Measurements from ENCODE around the gene CHFR.
"Not testable (repeated sequence)": the region's sequence is repeated elsewhere in the genome, so short reads cannot be mapped to it uniquely, and the experiment has no call there.

CHFR gene

DNA sequence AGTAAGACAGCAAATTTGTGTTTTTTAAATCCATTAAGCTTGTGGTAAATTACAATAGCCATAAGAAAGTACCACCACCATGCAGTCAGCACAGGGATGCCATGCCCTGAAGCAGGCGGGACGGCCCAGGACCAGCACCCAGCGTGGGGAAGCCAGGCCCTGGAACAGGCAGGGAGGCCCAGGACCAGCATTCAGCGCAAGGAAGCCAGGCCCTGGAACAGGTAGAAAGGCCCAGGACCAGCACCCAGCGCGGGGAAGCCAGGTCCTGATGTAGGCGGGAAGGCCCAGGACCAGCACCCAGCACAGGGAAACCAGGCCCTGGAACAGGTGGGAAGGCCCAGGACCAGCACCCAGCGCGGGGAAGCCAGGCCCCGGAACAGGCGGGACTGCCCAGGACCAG, 13.2 kb downstream of the CHFR start:
- DNase-seq (ENCODE audit: low read depth in 3 of 3, low spot score in 1 of 3) = no peak

DNA sequence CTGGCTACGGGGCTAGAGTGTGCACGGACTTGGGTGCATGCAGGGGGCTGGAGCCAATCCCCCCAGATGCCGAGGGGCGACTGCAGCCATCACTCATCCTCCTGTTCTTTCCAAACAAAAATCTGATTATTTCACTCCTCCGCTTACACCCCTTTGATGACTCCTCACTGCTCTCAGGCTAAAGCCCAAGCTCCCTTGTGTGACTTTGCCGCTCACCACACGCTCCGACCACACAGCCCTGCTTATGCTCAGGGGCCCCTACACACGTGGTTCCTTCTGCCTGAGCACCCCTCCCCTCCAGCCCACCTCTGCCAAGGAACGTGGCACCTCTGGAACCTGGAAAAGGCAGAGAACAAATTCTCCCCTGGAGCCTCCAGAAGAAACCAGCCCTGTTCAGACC, 13.7 kb downstream of the CHFR start:
- DNase-seq (ENCODE audit: low read depth in 3 of 3, low spot score in 1 of 3) = no peak

DNA sequence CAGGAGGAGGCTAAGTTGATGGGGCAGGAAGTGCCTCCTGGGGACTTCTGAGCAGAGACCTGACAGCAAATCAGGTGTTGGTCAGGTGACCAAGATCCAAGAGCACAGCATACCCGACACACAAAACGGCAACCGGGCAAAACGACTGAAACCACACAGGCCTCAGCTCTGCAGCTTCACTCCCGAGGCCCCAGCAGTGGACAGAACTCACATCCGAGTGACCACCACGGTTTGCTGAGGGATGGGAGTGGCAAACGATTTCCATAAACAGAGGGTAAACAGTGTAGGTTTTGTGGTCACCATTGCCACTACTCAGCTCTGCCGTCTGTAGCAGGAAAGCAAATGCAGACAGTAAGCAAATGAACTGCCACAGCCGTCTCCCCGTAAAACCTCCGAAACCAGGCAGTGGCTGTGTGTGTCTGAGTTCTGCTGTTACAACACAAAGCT, 14.4 kb downstream of the CHFR start:
- DNase-seq (ENCODE audit: low read depth in 3 of 3, low spot score in 1 of 3) = no peak

DNA sequence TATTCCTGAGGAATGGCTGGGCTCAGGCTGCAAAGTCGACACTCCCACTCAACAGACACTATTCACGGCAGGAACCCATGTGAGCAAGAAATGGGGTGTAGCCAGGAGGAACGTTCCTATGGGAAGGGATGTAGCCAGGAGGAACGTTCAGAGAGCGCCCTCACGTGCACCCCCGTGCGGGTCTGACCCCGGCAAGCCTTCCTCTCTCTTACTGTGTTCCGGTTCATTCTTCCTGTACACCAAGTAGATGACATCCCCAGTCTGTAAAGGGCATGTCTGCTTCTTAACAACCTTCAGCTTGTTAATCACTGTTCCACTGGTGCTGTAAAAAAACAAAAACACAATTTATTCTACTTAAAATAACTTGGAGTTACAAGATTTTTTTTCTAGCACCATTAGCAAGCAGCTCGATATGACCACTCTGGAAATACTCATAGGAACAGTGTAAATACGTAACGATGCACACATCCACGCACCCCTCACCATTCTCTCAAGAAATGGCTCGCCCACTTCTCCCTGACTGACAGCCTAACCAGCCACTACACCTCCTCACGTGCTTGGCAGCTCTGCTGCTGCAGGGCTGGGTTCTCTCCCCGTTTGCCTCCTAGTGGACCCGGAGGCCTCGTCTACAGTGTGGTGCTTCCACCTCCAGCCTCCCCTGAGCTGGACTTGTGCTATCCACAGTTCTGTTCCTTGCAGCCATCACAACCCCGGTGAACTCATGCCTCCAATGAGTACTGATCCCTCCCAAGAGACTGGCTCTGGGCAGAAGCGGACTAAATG, 15.1 kb downstream of the CHFR start:
- no peak for DNase-seq (ENCODE audit: low read depth in 3 of 3, low spot score in 1 of 3)

DNA sequence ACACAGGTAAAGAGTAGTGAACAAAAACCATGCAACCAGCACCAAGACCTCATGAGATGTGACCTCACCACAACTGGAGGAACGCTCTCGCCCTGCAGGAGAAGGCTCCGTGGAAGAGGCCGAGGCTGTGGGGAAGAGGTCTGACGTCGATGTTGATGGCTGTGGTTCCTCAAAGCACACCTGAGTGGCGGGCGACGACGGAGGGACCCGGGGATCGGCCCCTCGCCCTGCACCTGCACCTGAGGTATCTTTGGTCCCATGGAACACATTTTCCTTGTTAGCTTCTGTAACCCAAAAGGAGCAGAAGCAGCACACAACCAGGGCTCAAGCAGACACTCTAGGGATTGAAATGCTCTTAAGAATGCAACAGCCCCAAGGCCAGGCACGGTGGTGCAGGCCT, 17.9 kb downstream of the CHFR start:
- no peak for DNase-seq (ENCODE audit: low read depth in 3 of 3, low spot score in 1 of 3)

DNA sequence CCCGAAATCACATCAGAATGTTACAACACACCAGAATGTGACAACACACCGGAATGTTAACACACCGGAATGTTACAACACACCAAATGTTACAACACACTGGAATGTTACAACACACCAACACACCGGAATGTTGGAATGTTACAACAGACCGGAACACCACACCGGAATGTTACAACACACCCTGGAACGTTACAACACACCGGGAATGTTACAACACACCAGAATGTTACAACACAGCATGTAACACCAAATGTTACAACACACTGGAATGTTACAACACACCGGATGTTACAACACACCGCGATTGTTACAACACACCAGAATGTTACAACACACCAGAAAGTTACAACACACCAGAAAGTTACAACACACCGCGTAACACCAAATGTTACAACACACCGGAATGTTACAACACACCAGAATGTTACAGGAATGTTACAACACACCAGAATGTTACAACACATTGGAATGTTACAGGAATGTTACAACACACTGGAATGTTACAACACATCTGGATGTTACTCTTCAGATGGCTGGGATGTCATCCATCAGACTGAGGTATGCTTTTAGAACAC, 21.1 kb downstream of the CHFR start:
- no peak for DNase-seq (ENCODE audit: low read depth in 3 of 3, low spot score in 1 of 3)

DNA sequence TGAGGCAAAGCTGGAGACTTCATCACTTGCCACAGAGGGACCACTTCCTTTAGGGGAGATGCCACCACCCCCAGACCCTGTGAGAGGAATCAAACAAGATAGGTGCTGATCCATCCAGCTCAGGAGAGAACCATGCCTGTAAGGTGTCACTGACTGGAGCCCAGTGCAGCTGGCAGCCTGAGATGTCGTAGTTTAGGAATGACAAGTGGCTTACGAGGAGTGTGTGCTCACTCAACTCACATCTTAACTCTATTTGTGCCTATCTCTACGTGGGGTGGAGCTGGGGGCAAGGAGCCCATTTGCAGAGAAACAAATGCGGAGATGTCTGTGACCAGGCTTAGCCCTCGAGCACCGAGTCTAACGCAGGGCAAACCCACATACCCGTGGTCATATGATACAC, 25.8 kb downstream of the CHFR start:
- no peak for DNase-seq (ENCODE audit: low read depth in 3 of 3, low spot score in 1 of 3)

DNA sequence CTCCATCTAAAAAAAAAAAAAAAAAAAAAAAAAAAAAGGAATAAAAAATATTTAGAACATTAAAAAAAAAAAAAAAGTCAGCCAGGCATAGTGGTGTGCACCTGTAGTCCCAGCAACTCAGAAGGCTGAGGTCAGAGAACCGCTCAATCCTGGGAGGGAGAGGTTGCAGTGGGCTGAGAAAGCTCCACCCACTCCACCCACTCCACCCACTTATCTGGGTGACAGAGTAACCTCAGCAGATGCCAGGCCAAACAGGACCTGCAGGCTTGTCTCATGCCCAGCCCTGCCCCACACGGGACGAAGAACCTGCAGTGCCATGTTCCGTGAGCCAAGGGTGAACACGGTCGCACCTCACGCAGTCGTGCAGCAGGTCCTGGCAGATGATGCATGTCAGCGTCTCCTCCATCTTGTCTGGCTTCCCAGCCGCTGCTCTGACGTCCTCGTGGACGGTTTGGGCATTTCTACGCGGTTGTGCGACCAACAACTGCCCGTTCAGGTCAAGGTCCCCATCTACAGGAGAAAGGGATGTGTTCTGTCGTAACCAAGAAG, 28.6 kb downstream of the CHFR start:
- no peak for DNase-seq (ENCODE audit: low read depth in 3 of 3, low spot score in 1 of 3)

DNA sequence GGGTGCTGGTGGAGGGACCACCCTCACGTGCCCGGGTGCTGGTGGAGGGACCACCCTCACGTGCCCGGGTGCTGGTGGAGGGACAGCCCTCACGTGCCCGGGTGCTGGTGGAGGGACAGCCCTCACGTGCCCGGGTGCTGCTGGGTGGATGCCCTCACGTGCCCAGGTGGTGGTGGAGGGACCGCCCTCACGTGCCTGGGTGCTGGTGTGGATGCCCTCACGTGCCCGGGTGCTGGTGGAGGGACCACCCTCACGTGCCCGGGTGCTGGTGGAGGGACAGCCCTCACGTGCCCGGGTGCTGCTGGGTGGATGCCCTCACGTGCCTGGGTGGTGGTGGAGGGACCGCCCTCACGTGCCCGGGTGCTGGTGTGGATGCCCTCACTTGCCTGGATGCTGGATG, 30.4 kb downstream of the CHFR start:
- not testable (repeated sequence) for DNase-seq (ENCODE audit: low read depth in 3 of 3, low spot score in 1 of 3)

DNA sequence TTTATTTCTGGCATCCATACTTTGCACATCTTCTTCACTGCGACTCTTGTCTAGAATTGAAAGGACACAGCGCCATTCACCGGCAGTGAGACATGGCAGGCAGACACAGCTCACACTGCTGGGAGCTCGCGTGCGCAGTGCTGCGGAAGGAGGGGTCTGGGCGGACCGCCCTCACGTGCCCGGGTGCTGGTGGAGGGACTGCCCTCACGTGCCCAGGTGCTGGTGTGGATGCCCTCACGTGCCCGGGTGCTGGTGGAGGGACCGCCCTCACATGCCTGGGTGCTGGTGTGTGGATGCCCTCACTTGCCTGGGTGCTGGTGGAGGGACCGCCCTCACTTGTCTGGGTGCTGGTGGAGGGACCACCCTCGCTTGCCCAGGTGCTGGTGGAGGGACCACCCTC, 30.8 kb downstream of the CHFR start:
- DNase-seq (ENCODE audit: low read depth in 3 of 3, low spot score in 1 of 3) = no peak

DNA sequence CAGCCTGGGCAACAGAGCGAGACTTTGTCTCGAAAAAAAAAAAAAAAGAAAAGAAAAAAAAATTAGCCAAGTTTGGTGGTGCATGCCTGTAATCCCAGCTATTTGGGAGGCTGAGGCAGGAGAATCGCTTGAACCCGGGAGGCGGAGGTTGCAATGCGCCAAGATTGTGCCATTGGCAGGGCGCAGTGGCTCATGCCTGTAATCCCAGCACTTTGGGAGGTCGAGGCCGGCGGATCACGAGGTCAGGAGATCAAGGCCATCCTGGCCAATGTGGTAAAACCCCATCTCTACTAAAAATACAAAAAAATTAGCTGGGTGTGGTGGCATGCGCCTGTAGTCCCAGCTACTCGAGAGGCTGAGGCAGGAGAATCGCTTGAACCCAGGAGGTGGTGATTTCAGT, 32.2 kb downstream of the CHFR start:
- DNase-seq (ENCODE audit: low read depth in 3 of 3, low spot score in 1 of 3) = not testable (repeated sequence)

DNA sequence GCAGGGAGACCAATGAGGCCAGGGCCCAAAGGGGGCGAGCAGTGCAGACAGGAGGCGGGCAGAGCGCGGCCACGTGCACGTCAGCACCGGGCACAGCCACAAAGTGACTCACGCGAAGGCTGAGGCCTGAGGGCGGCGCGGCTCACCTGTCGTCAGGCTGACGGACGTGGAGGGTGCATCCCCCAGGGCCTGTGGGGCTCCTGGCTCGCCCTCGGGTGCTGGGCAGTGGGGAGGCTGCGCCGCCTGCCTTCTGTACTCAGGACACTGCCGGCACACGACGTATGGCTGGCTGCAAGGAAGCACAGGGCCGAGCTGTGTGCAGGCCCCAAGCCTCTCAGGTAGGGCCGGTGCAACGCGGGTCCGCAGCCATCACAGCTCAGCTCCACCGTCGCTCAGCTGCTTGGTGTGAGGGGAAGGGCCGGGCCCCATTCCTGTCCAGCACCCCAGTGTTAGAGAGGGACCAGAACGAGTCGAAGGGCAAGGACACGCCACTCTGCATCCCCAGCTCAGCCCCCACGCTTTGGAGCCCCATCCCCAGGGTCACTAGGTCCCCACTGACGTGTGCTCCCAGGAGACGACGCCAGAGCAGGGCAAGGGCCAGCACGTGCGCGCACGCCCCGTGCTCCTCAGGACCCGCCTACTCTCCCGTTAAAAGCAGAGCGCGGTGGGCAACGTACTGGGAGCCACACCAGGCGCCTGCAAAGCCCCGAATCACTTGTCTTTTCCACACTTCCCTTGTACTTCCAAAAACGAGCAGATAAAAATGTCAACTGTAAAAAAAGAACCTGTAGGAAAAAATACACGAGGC, 33.9 kb downstream of the CHFR start:
- no peak for DNase-seq (ENCODE audit: low read depth in 3 of 3, low spot score in 1 of 3)

DNA sequence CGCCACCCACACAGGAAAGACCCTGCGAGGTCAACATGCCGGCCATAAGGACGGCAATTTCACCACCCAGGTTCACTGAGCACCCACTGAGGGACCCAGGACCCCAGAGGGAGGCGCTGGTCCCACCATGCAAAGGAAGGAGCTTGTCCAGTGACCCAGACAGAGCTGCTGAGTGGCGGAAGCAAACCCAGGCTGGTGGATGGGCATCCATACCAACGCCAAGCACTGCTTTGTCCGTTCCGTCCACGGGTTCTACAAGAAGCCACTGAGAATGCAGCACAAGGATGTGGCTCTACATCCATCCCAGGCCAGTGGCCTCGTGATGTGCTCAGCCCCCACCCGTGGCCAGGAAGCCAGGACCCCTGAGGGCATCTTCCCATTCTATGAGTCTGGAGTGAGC, 34.9 kb downstream of the CHFR start:
- DNase-seq (ENCODE audit: low read depth in 3 of 3, low spot score in 1 of 3) = no peak

DNA sequence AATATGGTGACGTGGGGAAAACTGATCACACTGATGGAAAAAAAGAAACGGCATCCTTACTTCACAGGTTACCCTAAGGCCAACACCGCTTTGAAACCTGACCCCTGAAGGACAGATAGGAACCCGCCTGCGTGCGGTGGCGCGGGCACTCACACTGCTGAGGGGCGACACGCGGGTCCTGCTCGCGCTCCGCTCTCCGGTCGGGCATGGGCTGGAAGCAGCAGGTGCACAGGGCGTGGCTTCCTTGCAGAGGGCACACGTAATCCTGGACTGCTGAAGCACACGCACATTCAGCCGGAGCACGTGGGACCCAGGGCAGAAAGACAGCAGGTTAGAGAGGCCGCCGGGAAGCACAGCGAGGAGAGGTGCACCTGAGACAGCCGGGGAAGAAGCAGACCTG, 35.9 kb downstream of the CHFR start:
- DNase-seq (ENCODE audit: low read depth in 3 of 3, low spot score in 1 of 3) = no peak

DNA sequence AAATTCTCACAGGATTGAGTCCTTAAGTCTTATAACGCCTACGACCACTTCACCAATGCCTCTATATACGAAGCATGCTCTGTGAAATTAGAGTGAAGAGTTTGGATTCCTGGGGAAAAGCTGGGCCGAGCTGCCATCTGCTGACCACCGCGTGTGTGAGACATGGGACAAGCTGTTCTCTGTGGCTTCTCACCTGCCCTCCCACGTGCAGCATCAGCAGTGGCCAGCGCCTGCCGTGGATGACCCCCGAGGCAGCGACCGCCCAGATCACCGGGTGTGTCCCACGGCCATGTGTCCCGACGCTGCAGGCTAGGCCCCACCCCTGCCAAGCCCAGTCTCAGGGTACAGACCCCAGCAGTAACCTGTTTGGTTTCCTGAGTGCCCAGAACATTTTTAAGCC, 37.1 kb downstream of the CHFR start:
- DNase-seq (ENCODE audit: low read depth in 3 of 3, low spot score in 1 of 3) = no peak

DNA sequence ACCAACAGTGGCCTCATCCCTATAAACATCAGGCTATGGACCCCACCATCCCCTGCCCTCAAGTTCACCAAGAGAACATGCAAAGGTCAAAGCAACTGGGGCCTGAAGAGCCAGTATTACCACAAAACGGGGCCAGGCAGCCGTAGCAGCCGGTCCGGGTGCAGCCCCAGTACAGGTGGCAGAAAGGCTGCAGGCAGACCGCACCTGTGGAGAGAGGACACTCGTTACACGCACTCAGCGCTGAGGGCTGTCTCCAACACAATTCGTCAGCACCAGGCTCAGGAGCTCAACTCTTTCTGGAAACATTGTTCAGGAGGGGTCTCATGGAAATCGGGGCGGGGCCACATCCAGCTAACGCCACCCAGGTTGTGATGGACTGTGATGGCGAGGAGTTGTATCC, 38.9 kb downstream of the CHFR start:
- no peak for DNase-seq (ENCODE audit: low read depth in 3 of 3, low spot score in 1 of 3)

DNA sequence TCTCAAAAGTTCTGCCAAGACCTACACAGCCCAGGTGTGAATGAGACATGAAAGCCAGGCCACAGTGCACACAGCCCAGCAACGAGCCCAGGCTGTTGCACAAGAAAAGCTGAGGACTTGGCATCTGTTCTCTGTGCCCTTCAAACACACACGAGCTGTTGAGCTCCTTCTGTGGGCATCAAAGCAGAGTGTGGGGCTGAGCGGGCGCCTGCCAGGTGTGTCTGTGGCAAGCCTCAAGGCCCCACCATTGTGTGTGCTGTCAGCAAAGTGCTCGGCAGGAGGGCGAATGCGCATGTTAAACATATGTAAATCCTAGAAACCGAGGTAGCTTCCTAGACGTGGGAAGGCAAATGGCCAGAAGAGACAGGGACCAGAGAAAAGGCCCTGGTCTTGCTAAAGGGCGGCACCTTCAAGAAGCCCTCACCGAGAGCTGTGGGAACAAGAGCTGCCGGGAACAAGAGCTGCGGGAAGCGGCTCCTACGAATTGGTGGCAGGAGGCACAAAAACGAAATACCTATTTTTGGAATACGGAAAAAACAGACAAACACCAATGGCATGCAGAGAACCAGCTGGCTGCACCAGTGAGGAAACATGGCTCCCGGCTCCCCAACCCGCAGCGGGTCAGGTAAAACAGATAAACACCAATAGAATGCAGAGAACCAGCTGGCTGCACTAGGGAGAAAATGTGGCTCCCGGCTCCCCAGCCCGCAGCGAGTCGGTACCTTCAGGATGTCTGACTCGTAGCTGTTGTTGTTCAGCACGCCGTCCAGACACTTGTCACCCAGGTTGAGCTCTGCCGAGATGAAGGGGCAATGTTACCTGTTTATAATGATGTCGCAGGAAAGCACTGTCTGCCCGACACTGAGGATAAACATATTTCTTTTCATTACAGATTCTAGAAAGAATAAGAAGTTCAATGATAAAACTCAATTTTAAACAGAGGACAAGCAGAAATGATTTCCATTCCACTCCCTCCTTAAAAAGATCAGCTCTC, 39.7 kb downstream of the CHFR start:
- DNase-seq (ENCODE audit: low read depth in 3 of 3, low spot score in 1 of 3) = no peak

DNA sequence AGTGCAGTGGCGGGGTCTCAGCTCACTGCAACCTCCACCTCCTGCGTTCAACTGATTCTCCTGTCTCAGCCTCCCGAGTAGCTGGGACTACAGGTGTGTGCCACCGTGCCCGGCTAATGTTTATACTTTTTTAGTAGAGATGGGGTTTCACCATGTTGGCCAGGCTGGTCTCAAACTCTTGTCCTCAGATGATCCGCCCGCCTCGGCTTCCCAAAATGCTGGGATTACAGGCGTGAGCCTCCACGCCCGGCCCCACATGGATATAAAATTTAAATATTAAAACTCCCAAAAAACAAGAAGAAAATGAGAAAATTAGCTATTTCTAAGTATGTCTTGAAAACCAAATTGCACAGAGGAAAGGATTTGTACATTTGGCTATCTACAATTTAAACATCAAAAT, 42.7 kb downstream of the CHFR start:
- DNase-seq (ENCODE audit: low read depth in 3 of 3, low spot score in 1 of 3) = not testable (repeated sequence)

DNA sequence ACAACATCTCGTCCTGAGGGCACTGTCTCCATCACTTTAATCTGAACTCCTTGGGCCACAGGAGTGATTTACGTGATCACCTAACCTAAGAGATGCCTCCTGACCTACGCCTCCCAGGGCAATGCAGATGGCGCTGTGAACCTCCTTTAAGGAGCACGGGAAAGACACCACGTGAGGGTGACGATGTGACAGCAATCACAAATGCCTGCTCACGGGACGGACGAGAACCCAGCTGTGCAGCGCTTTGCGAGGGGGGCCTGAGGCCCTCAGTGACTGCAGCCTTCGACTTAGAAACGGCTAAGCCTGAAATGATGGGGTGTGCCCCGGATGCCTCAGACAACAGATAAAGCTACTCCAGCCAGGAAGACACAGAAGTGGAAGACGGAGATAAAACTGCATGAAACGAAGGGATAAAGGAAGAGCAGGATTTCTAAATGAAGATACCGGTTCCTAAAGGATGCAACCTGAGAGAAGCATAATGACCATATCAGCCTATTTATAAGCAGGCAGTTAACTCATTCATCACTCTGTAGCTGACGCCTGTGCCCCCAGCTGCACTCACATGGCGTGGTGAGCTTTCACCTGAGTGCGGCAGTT, 44.9 kb downstream of the CHFR start:
- no peak for DNase-seq (ENCODE audit: low read depth in 3 of 3, low spot score in 1 of 3)

DNA sequence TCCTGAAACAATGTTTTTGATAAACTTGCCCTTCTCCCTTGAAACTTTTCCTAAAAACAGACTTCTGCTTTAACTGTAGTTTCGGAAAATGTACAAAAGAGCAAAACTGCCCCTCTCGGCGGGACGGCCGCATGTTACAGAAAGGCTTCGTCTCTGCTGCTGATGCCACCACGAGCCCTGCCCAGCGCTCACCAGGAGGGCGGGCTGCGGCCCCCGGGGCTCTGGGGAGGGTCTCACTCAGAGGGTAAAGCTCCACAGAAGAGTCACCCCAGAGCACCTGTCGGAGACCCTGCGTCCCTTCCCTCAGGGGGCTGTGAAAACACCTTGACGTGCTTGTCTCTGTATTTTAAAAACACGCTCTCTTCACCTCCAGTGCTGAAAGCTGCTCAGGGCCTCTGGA, 46.3 kb downstream of the CHFR start:
- DNase-seq (ENCODE audit: low read depth in 3 of 3, low spot score in 1 of 3) = no peak

All from stimulated activated CD4-positive, alpha-beta T cell treated with anti-CD3 and anti-CD28 coated beads, TNF-alpha, amount 100 ng/mL, for 1 hour (primary cell).